Neuronal stem cell (in vitro differentiated cells): Measurements from ENCODE around the gene PRICKLE4.

Source experiments
- DNase-seq: peaks from one replicate; pipeline ENCODE4 v3.0.0-alpha.2; 2013; ENCODE audit warnings: low spot score
- H2AFZ ChIP-seq: one replicate; pipeline ENCODE4 v1.6.1; 2013; ENCODE audit warnings: mild to moderate bottlenecking, low read length, inconsistent platforms
- H2AK5ac ChIP-seq: 2 replicates; pipeline ENCODE4 v1.6.1; 2013; ENCODE audit warnings: low read depth, mild to moderate bottlenecking, inconsistent platforms, low read length, moderate library complexity, mixed read lengths
- H2BK120ac ChIP-seq: 2 replicates; pipeline ENCODE4 v1.6.1; 2013; ENCODE audit warnings: low read depth, mild to moderate bottlenecking, inconsistent platforms, low read length, moderate library complexity, mixed read lengths
- H2BK12ac ChIP-seq: one replicate; pipeline ENCODE4 v1.6.1; 2013; ENCODE audit warnings: low read length, inconsistent platforms
- H2BK15ac ChIP-seq: 2 replicates; pipeline ENCODE4 v1.6.1; 2013; ENCODE audit warnings: mild to moderate bottlenecking, low read length, inconsistent platforms, mixed read lengths
- H2BK5ac ChIP-seq: one replicate; pipeline ENCODE4 v1.6.1; 2013; ENCODE audit warnings: inconsistent platforms, mild to moderate bottlenecking, low read length, moderate library complexity
- H3K14ac ChIP-seq: one replicate; pipeline ENCODE4 v1.6.1; 2013; ENCODE audit warnings: low read length, inconsistent platforms
- H3K18ac ChIP-seq: 2 replicates; pipeline ENCODE4 v1.6.1; 2013; ENCODE audit warnings: low read length, inconsistent platforms
- H3K23ac ChIP-seq: 2 replicates; pipeline ENCODE4 v1.6.1; 2013; ENCODE audit warnings: low read depth, mild to moderate bottlenecking, mixed read lengths, low read length, inconsistent platforms; ENCODE audit not compliant: poor library complexity
- H3K27ac ChIP-seq: replicated peaks from 3 replicates; pipeline ENCODE4 v1.5.1; 2013; ENCODE audit warnings: low read length, inconsistent platforms
- H3K27me3 ChIP-seq, 3 experiments: 2 replicates each; pipeline ENCODE4 v1.6.1; 2013; ENCODE audit warnings: low read length in 3 of 3, mild to moderate bottlenecking in 2 of 3, inconsistent platforms in 1 of 3, low read depth in 1 of 3, mixed read lengths in 1 of 3, moderate library complexity in 1 of 3; ENCODE audit not compliant: control insufficient read depth in 3 of 3, insufficient read depth in 3 of 3
- H3K36me3 ChIP-seq, 2 donors: replicated peaks in 1 of 2; 2 replicates each; pipeline ENCODE4 v1.6.1; 2013; ENCODE audit warnings: low read length in 2 of 2; ENCODE audit not compliant: control insufficient read depth in 2 of 2, insufficient read depth in 2 of 2
- H3K4ac ChIP-seq: 2 replicates; pipeline ENCODE4 v1.6.1; 2013; ENCODE audit warnings: inconsistent platforms, mild to moderate bottlenecking, low read length, moderate library complexity
- H3K4me1 ChIP-seq, 2 donors: 1 replicate in 1 of 2; 2 replicates in 1 of 2; pipeline ENCODE4 v1.6.1; 2013; ENCODE audit warnings: low read length in 2 of 2, low read depth in 1 of 2; ENCODE audit not compliant: control insufficient read depth in 2 of 2, insufficient read depth in 1 of 2
- H3K4me2 ChIP-seq: one replicate; pipeline ENCODE4 v1.6.1; 2013; ENCODE audit warnings: mild to moderate bottlenecking, low read length, inconsistent platforms; ENCODE audit not compliant: insufficient read depth, poor library complexity, severe bottlenecking
- H3K4me3 ChIP-seq, 2 donors: 2 replicates each; pipeline ENCODE4 v1.5.1; 2013; ENCODE audit warnings: low read length in 2 of 2, mild to moderate bottlenecking in 2 of 2, inconsistent platforms in 1 of 2, moderate library complexity in 1 of 2
- H3K79me1 ChIP-seq: one replicate; pipeline ENCODE4 v1.6.1; 2013; ENCODE audit warnings: low read depth, mild to moderate bottlenecking, inconsistent platforms, low read length, moderate library complexity
- H3K9ac ChIP-seq: one replicate; pipeline ENCODE4 v1.6.1; 2013; ENCODE audit warnings: mild to moderate bottlenecking, low read depth, low read length, inconsistent platforms; ENCODE audit not compliant: poor library complexity
- H3K9me3 ChIP-seq, 2 donors: replicated peaks in 1 of 2; 2 replicates each; pipeline versions ENCODE3 to v1.6.1; 2013; ENCODE audit warnings: low read length in 2 of 2, mild to moderate bottlenecking in 2 of 2, inconsistent platforms in 1 of 2, low read depth in 1 of 2, mixed read lengths in 1 of 2, moderate library complexity in 1 of 2; ENCODE audit not compliant: control insufficient read depth in 2 of 2, insufficient read depth in 1 of 2
- H4K8ac ChIP-seq: one replicate; pipeline ENCODE4 v1.6.1; 2013; ENCODE audit warnings: low read depth, mild to moderate bottlenecking, inconsistent platforms, low read length, moderate library complexity
- H4K91ac ChIP-seq: one replicate; pipeline ENCODE4 v1.6.1; 2013; ENCODE audit warnings: low read length, low read depth, mild to moderate bottlenecking, inconsistent platforms; ENCODE audit not compliant: poor library complexity
- WGBS, 2 donors: extraction: QIAGEN DNeasy Blood & Tissue Kit; methylation state at CpG; one replicate each; pipeline ENCODE4 v1.1.7; 2013; ENCODE audit warnings: missing lambda C conversion rate in 2 of 2, mixed read lengths in 1 of 2; ENCODE audit not compliant: insufficient read length in 2 of 2, insufficient replicate concordance in 1 of 2; ENCODE audit errors: extremely low coverage in 2 of 2; 5-methylcytosine and 5-hydroxymethylcytosine counted together

The PRICKLE4 gene

DNA sequence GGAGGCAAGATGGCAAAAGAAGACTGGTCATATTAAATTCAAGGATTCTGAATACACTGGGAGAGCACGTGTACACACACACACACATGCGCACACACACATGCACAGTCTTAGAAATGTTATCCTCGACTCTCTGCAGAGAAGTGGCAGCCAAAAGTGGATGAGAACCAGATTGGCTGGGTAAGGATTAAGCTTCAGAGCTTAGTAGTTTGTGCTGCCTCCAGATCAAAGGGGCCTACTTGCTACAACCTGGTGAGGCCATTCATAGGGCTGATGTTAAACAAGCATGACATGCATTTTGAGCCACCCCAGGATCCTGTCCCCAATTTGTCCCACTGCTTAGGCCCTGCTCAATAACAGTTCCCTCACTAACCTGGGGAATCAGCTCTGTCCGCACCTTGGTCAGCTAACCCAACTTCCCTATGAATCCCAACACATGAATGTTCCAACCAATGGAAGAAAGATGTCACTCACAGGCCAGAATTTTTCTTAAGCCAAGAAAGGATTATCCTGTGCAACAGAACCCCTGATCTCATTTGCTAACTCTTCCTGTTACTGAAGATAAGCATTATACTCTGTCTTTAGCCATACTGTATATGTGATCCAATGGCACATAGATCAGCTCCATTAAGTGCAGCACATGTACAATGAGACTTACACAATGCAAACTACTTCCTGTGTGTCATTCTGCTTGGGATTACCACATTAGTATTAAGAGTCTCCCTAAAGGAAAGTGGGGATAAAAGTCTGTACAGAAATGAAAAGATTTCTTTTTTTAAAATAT lies 37.9 kb downstream of the PRICKLE4 start:
- no peak overlapping the region for H3K14ac ChIP-seq
- H3K27ac ChIP-seq: no peak overlapping the region
- H4K8ac ChIP-seq: no peak overlapping the region
- H2AFZ ChIP-seq: no peak overlapping the region
- H3K23ac ChIP-seq: no peak overlapping the region
- no peak overlapping the region for H2BK12ac ChIP-seq
- no peak overlapping the region for H4K91ac ChIP-seq
- H2BK120ac ChIP-seq: no peak overlapping the region
- no peak overlapping the region for H3K4me3 ChIP-seq
- no peak overlapping the region for H3K18ac ChIP-seq
- H3K4me1 ChIP-seq: no peaks in the 10 kb centered on the region
- no peaks in the 10 kb centered on the region for H3K9me3 ChIP-seq
- WGBS, 2 donors: no CpG with 5 or more reads among the region's 4 CpGs
- no peaks in the 10 kb centered on the region for H3K79me1 ChIP-seq
- H3K4me2 ChIP-seq: no peak overlapping the region
- H2BK15ac ChIP-seq: no peak overlapping the region
- H3K4ac ChIP-seq: no peak overlapping the region
- H3K9ac ChIP-seq: no peak overlapping the region
- no peak for DNase-seq
- H2AK5ac ChIP-seq: no peak overlapping the region
- peaks cover 4 to 10% of the 10 kb centered on the region in 2 donors for H3K36me3 ChIP-seq
- no peak overlapping the region for H2BK5ac ChIP-seq
- H3K27me3 ChIP-seq: no peaks in the 10 kb centered on the region

DNA sequence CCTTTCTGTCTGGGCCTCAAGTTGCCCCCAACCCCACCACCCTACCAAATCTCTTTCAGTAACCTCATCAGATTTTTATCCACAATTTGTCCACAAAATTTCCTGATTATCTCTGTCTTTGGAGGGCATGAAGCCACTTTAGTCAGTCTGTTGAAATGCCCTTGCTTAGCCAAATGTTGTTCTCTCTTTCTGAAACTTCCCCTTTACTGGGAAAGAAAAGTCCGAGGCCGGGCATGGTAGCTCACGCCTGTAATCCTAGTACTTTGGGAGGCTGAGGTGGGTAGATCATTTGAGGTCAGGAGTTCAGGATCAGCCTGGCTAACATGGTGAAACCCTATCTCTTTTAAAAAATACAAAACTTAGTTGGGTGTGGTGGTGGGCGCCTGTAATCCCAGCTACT lies 40.7 kb downstream of the PRICKLE4 start:
- WGBS, 2 donors: no CpG with 5 or more reads among the region's 4 CpGs
- Histone ChIP-seq H2BK120ac (no peak overlapping the region), H3K27me3 (no peaks in the 10 kb centered on the region)

DNA sequence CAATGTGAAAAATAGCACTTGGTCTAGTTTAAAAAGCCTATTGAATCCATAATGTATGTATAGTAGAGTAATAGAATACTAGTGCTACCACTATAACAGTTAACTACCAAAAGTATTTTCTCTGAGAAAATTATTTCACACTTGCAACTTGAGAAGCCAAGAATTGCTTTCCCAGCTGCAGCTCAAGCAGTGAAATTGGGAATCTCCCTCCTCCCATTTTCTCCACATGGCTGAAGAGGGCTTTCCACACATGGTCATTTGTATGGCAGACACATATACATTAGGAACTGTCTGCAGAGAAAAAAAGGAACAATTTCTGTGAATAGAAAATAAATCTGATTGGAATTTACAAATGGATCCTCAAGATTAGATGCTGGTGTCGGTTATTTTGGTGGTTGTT lies 41.4 kb downstream of the PRICKLE4 start:
- Histone ChIP-seq H3K4me2 (no peak overlapping the region), H2BK12ac (no peak overlapping the region), H3K27ac (no peak overlapping the region), H3K23ac (no peak overlapping the region), H3K4ac (no peak overlapping the region), H3K4me3 (no peak overlapping the region), H2BK5ac (no peak overlapping the region), H3K27me3 (no peaks in the 10 kb centered on the region), H2BK120ac (no peak overlapping the region), H4K91ac (no peak overlapping the region), H3K79me1 (no peaks in the 10 kb centered on the region), H2BK15ac (no peak overlapping the region), H2AK5ac (no peak overlapping the region), H4K8ac (no peak overlapping the region), H2AFZ (no peak overlapping the region), H3K9me3 (no peaks in the 10 kb centered on the region), H3K9ac (no peak overlapping the region), H3K4me1 (no peaks in the 10 kb centered on the region), H3K14ac (no peak overlapping the region), H3K18ac (no peak overlapping the region), H3K36me3 (peaks cover 4 to 5% of the 10 kb centered on the region in 2 donors)
- no peak for DNase-seq
- WGBS, 2 donors: no CpG with 5 or more reads among the region's 1 CpG

More for the DNA sequence above, 40.7 kb downstream of the PRICKLE4 start:
- Histone ChIP-seq H3K23ac (no peak overlapping the region), H3K36me3 (peaks cover 4 to 5% of the 10 kb centered on the region in 2 donors), H4K8ac (no peak overlapping the region), H2BK12ac (no peak overlapping the region), H3K14ac (no peak overlapping the region), H2BK15ac (no peak overlapping the region), H2AK5ac (no peak overlapping the region), H3K4ac (no peak overlapping the region), H3K18ac (no peak overlapping the region), H3K79me1 (no peaks in the 10 kb centered on the region), H3K4me3 (no peak overlapping the region), H2BK5ac (no peak overlapping the region), H4K91ac (no peak overlapping the region), H3K4me1 (no peaks in the 10 kb centered on the region), H2AFZ (no peak overlapping the region), H3K9me3 (no peaks in the 10 kb centered on the region), H3K27ac (no peak overlapping the region), H3K4me2 (no peak overlapping the region), H3K9ac (no peak overlapping the region)
- DNase-seq: no peak

DNA sequence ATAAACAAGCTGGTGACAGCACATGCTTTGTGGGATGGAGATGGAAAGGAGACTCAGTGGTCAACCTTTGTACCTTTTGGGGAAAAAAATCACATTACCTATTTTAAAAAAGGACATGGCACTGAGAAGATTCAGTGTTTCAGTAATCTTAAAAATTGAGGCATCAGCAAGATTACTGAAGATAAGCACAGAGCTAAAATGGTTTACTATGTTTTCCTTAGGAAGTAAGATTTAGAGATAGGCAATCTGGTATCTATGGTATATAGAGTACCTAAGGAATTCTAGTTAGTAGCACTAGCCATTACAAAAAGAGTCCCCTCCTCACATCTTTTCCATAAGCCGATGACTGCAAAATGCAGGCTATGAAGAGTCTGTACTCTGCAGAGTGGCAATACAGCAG lies 42.6 kb downstream of the PRICKLE4 start:
- DNase-seq: no peak
- no peaks in the 10 kb centered on the region for H3K27me3 ChIP-seq
- H3K23ac ChIP-seq: no peak overlapping the region
- no peak overlapping the region for H2BK5ac ChIP-seq
- H3K14ac ChIP-seq: no peak overlapping the region
- no peak overlapping the region for H2AK5ac ChIP-seq
- H2BK12ac ChIP-seq: no peak overlapping the region
- H4K91ac ChIP-seq: no peak overlapping the region
- no peak overlapping the region for H3K27ac ChIP-seq
- no peak overlapping the region for H3K4me3 ChIP-seq
- no peak overlapping the region for H3K4ac ChIP-seq
- H3K9ac ChIP-seq: no peak overlapping the region
- no peaks in the 10 kb centered on the region for H3K79me1 ChIP-seq
- WGBS, 2 donors: no CpG with 5 or more reads among the region's 1 CpG
- no peak overlapping the region for H3K4me2 ChIP-seq
- H3K36me3 ChIP-seq: peaks cover 4 to 5% of the 10 kb centered on the region in 2 donors
- no peak overlapping the region for H2AFZ ChIP-seq
- H3K4me1 ChIP-seq: no peaks in the 10 kb centered on the region
- H2BK15ac ChIP-seq: no peak overlapping the region
- H3K9me3 ChIP-seq: no peaks in the 10 kb centered on the region
- no peak overlapping the region for H3K18ac ChIP-seq
- H4K8ac ChIP-seq: no peak overlapping the region
- no peak overlapping the region for H2BK120ac ChIP-seq
